GM21717 (cell line): ENCODE results near the gene TRAPPC12.
A peak's percentile ranks its signal among the peaks of the same experiment; 100 is the strongest.
"Not testable (repeated sequence)": the region's sequence is repeated elsewhere in the genome, so short reads cannot be mapped to it uniquely, and the experiment has no call there.

ENCODE experiments used
- ATAC-seq: cut with Tn5 transposase; IDR thresholded peaks from one replicate; pipeline ENCODE4 v1.9.1; 2021; ENCODE audit warnings: mild to moderate bottlenecking, moderate library complexity; ENCODE audit not compliant: unreplicated experiment

TRAPPC12 gene

DNA sequence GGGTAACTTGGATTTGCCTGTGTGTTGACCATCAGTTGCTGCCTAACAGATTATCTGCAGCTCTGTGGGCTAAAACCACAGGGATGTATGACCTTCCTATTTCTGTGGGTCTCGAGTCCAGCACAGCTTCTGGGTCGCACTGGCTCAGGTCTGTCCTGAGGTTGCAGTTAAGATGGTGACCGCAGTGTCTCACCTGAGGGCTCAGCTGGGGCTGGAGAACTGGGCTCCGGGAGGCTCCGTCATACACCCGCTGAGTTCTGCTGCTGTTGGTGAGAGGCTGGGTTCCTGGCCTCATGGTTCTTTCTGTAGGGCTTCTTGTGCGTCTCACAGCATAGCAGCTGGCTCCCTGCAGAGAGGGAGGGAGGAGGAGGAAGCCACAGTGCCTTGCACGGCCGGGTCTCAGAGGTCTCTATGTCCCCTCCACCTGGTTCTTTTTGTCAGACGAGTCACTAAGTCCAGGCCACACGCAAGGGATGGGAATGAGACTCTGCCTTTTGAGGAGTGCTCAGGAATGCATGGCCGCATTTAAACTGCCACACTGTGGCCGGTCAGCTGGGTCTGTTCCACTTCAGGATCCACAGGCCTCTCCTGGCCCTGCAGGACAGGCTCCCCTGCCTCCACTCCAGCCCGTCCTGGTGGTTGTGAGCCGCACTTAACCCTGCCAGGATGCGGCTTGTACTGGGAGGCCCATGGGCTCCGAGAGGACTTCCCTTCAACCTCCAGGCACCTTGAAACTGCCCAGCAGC is 72.6 kb downstream of the TRAPPC12 start:
- no peak for ATAC-seq

- no peak for ATAC-seq
These were observed 73.9 kb downstream of the TRAPPC12 start for GRCh38 chr2:3453190-3453999.

- ATAC-seq, result not testable (repeated sequence)
These were observed 74.5 kb downstream of the TRAPPC12 start for GRCh38 chr2:3454005-3454404.

- no peak for ATAC-seq
These were observed 75.3 kb downstream of the TRAPPC12 start for GRCh38 chr2:3454802-3455201.

GRCh38 chr2:3456125-3456524 is 76.6 kb downstream of the TRAPPC12 start:
- no peak for ATAC-seq

- ATAC-seq, result no peak
These were observed 78.3 kb downstream of the TRAPPC12 start for GRCh38 chr2:3457524-3458395.

DNA sequence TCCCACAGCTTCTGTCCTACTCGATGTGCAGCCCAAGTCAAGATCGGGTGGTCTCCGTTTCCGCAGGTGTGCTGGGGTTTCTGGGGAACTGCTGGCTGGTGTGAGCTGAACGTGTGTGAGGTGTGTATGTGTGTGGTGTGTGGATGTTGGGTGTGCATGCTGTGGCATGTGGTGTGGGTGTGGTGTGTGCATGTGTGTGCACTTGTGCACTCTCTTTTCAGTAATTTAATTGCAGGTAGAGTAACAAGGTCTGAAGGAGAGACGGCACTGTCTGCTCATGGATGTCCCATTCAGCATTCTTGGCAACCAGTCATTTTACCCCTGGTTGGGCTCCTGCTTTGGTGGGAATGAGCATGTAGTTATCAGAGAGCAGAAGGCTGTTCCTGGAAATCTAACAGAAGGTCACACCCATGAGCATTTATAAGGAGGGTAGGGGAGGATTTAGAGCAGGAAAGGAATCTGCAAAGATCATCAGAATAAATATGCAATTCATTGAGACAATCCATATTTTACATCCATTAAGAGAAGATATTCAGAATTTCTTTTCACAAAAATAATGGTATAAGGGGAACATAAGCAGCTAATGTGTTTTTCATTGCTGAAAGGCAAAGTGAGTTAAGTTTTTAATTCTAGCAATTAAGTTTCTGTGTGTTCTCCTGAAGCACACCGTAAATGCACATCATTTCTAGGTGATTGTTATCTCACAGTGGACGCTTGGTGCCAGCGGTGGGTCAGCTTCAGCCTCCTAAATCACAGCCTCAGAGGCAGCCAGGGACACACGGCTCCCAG is 79.1 kb downstream of the TRAPPC12 start:
- no peak for ATAC-seq

- ATAC-seq, result no peak
These were observed 79.9 kb downstream of the TRAPPC12 start for GRCh38 chr2:3459185-3460015.

- ATAC-seq, result no peak
These were observed 80.7 kb downstream of the TRAPPC12 start for GRCh38 chr2:3460156-3460555.

GRCh38 chr2:3460831-3461800 is 81.6 kb downstream of the TRAPPC12 start:
- ATAC-seq, result no peak

DNA sequence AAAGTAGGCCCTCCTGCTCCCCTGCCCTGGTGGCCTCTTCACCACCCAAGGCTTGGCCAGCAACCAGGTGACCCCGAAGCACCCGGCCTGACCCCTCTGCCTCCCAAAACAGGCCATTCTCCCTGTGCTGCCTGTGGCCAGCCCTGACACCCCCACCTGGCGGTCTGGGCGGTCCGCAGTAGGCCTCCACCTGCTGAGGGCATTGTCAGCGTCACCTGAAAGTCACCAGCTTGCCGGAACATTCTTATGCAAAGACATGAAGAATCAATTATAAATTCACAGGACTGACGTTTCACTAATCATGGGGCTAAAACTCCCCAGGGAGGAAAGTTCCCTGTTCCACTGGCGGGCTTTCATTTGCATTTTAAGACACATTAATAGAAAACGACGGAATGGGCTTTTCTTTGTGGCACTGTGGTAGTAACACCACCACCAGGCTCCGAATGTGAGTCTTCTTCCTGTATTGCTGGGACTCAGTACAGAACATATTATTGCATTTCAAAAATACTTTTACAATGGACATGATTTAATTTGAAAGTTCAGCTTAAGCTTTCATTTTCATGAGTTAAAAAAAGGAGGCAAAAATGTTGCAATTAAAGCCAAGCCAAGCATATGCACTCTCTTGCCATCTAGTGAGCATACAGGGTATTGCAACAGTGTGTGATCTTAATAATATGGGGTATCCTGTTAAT is 82.5 kb downstream of the TRAPPC12 start:
- peak; percentile 68 for ATAC-seq

DNA sequence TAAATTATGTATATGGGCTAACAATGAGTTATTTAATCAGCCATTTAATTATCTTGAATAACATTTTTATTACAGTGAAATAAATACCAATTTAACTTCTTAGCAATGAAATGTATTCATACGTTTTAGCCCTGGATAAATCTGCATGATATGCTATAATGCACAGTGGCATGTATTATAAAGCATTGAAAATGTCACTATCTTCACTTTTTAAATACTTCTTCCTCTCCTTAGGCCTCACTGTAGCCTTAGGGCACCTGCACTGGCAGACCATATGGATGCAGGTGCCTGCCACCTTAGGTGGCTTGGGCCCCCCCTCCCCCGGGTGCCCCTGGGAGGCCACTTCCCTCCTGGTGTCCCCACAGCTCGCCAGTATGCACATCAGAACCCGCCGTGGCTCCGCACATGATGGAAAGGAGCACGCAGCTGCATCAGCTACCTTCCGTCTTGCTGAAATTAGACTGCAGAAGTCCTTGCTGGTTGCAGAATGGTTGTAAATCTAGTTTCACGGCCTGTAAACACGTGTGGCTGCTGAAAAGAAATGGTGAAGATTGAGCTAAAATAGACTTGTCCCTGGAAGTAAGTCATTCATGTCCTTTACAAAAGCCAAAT is 83.1 kb downstream of the TRAPPC12 start:
- no peak for ATAC-seq

DNA sequence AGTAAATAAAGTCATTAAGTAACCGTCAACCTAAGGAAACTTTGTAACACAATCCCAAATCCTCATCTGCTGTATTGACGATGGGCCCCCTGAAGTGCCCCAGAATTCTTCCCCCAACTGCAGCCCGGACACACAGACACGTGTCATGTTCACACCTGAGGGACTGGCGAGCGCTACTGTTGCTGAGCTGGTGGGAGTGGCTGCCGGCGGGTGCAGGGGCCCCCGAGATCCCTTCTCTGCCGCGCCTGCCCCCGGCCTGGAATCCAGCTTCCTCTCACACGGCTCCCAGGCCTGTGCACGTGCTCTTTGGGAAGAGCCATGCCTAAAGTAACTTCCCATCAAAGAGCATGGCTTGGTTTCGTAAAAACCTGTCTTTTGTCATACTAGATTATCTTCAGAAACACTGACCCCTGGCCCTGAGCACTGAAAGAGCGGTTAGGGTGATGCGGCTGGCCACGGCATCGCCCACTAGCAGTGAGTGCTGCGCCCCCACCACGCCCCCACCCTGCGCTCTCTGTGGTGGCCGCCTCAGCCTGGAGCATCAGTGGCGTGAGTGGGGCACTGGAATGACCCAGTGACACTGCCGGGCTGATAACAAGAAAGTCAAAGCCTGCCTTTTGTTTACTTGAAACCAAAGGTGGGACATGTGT is 83.8 kb downstream of the TRAPPC12 start:
- ATAC-seq, result no peak

GRCh38 chr2:3463944-3464343 is 84.5 kb downstream of the TRAPPC12 start:
- ATAC-seq, result no peak

DNA sequence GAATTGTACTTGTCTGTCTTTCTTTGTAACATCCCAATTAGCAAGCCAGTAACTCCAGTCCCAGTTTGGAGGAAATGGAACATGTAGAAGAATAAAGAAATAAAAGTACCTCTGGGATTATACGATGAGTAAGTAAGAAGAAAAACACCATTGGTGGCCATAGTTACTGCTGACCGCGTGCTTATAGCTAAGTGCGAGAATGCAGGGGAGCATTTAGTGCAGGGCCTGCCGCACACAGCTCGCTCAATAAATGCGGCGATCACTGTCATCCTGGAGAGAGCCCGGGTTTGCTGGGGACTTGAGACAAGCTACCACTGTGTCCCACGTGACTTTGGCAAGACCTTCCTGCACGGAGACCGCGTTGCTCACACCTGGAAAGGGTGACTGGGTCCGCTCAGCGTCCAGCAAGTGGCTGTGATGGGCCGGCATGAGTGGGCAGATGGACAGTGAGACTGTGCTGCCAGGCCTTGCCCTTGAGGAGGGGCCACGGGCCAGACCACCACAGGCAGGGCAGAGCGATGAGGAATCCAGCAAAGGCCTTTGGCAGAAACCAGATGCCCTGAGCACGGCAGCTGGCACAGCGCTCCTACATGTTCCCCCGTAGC is 85.0 kb downstream of the TRAPPC12 start:
- ATAC-seq, result no peak

- ATAC-seq, result no peak
These were observed 85.8 kb downstream of the TRAPPC12 start for GRCh38 chr2:3465328-3465727.
